GM19099 (cell line): Measurements from ENCODE around the gene SMIM8.

Experiments
- POLR2A ChIP-seq: IDR thresholded peaks from 3 replicates; pipeline ENCODE4 v1.6.1; 2011; ENCODE audit warnings: low read depth; ENCODE audit not compliant: insufficient read length; ENCODE audit errors: extremely low read depth

SMIM8 gene

DNA sequence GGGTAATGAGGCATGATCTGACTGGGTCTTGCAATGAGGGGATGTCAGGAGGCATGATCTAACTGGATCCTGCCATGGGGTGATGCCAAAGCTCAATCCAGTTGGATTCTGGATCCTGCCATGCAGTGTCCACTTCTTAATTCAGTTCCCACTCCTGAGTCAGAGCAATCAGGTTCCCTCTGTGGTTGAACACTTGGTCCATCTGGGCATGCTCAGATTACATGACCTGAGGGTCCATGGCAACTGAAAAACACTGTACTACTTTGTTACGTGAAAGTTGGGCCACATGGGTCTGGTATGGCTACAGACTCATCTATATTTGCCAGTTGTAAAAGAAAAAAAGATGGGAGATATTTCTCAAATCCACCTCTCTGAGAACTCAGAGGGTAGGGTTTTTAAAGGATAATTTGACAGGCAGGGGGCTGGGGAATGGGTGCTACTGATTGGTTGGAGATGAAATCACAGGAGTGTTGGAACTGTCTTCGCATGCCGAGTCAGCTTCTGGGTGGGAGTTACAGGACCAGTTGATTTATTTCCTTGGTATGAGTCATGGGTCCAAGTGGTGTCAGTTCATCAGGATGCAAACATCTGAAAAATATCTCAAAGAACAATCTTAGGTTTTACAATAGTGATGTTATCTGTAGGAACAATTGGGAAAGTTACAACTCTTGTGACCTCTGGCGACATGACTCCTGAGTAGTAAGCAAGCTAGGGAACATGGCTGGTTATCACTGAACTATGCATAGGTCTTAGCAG, 43.9 kb downstream of the SMIM8 start:
- no peak for TF ChIP-seq POLR2A

DNA sequence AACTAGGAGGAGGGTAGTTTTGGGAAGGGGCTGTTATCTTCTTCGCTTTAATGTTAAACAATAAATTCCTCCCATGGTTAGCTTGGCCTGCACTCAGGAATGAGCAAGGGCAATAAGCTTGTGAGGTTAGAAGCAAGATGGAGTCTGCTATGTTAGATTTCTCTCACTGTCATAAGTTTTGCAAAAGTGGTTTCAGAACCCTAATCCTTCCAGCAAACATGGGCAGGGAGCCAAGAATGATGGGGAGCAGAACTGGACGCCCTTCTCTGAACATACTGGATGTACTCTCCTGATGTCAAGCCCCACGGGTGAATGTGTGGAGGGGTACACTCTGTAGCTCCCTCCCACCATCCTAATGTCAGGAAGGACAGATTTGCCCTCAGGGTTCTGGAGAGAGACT, 44.5 kb downstream of the SMIM8 start:
- no peak for TF ChIP-seq POLR2A

DNA sequence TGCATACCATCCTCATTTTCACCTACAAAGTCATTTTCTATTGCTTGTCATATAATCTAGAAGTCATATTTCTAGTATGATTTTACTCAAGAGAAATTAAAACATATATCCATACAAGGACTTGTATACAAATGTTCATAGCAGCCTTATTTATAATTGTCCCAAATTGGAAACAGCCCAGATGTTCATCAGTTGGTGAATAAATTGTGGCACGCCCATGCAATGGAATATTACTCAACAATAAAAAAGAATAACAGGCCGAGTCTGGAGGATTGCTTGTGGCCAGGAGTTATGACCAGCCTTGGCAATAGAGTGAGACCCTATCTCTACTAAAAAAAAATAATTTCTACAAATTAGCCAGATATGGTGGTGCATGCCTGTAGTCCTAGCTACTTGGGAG, 51.0 kb downstream of the SMIM8 start:
- no peak for TF ChIP-seq POLR2A

DNA sequence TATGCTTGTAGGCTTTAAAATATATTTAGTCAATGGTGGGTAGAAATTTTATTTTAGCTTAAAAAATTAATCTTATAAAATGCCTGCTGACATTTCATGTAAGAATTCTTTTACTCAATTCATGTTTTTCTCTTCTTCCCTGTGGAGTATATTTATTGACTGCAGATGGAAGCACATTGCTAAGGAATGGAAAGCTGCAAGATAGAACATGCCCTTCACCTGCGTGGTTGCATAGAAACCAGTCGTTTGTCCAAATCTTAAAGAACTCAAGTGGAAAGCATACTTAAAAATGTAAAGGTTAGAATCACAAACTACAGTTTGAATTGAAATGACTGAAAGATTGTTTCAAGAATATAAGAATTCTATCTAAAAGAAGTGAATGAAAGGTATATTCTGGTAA, 52.9 kb downstream of the SMIM8 start:
- TF ChIP-seq POLR2A, result no peak

DNA sequence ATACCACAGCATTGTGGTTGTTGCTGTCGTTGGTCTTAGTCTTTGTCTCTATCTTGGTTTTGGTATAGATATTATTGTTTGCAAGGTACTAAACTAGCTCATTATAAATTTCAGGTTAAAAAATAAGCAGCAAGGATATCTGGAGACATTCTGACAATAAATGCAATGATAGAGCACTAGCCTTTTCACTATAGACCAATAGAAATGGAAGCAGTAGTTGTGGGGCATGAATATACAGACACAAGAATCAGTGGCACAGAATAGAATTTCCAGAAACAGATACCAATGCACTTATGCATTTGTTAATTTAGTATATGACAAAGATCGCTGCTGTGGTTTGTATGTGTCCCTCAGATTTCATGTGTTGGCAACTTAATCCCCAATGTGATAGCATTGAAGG, 54.3 kb downstream of the SMIM8 start:
- no peak for TF ChIP-seq POLR2A

DNA sequence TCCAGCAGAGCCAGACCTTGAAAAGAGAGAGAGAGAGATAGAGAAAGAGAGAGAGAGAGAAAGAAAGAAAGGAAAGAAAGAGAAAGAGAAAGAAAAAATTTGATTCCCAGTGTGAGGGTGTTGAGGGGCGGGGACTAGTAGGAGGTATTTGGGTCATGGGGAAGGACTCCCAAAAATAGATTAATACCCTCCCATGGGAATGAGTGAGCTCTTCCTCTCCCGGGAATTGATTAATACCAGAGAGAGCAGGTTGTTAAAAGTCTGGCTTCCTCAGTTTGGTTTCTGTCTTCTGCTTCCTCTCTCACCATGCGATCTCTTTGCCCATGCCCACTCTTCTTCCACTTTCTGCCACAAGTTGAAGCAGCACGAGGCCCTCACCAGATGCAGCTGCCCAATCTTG, 56.6 kb downstream of the SMIM8 start:
- TF ChIP-seq POLR2A, result no peak

DNA sequence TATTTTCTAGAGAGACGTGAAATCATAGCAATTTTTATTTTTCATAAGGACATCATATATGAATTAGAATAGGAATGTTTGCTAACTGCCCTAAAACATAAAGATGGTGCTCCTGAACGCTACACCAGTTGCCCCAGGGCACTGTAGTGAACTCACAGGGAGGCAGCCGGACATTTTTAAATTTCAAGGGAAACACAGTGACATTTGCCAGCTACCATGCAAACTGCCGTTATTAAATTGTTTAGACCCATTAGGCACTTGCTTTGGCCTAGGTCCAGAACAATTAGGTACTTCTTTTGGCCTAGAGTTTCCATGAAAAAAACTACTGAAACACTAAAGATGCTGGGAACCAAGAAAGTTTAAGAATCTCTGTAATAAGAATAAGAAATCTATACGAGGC, 60.5 kb downstream of the SMIM8 start:
- TF ChIP-seq POLR2A, result no peak

DNA sequence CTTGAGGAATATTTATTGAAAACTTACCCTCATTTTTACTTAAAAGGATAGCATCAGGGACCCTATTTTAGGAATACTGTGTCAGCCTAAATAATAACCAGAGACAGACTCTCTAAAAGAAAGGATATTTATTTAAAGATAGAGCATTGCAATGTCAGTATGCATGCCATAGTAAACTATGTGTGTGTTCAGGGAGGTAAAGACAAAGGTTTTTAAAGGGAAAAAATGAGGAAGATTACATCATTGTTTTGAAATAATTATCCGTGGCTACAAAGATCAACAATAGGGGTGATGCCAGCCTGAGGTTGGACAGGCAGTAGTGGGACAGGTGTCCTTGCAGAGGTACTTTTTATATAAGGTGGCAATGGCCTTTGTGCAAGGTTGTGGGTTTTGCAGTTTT, 61.6 kb downstream of the SMIM8 start:
- TF ChIP-seq POLR2A, result no peak

DNA sequence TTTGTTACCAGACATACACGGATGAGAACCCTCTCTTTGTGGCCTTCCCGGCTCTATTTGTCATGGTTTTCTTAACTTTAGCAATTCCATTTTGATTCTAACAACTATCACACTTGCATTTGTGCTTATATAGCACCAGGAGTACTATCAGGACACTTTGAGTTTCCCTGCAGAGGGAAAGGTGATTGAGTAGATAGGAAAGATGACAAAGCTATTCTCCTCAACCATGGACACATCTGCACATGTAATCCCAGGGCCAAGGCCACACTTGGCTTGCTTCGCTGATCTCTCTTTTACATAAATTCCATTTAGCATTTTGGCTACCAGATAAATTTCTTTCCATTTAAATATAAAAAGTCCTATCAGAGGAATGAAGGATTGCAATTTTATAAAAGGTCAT, 62.1 kb downstream of the SMIM8 start:
- no peak for TF ChIP-seq POLR2A

DNA sequence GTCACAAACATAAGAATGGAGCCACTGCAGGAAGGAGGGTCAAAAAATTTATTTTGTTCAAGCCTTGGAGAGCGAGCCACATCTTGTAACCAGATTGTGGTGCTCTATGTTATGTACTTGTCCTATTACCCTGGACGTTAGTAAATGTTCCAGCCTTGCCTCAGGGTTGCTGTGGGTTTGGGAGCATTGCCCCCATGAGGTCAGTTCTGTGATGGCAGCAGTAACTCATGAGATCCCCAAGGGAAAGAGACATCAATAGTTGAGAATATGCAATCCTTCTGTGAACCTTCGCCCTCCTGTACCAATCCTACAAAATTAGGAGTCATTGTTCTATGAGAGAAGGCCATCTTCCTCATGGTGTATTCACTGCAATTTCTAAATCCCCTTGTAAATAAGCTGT, 68.9 kb downstream of the SMIM8 start:
- TF ChIP-seq POLR2A, result no peak
